ENCODE results near the gene TTC34. TPM values are rescaled to one million over a fixed set of nuclear protein-coding genes. Genes with fewer than 3 reads are reported as not detected.

The TTC34 gene
- total and polyA plus RNA-seq, 10 of the 15 experiments (the other 5 are each of a cell fraction or from before 2014, with no cell fraction given) = 0.03 to 0.49 (median 0.05) TPM; not detected in 2

- no peak for TF ChIP-seq ZBTB40 (IDR thresholded peaks at IDR 0.05; ENCODE audit: borderline replicate concordance)
- no peak for TF ChIP-seq MTA3 (IDR thresholded peaks at IDR 0.05; ENCODE audit: borderline replicate concordance, low read length)
- TF ChIP-seq NFIC (IDR thresholded peaks at IDR 0.05; ENCODE audit: low read depth, low read length) = no peak
- no peak for TF ChIP-seq SP1 (IDR thresholded peaks at IDR 0.05; ENCODE audit: low read depth, low read length)
- TF ChIP-seq IRF3 (IDR thresholded peaks at IDR 0.05) = no peak
- TF ChIP-seq TARDBP (IDR thresholded peaks at IDR 0.05; ENCODE audit: borderline replicate concordance) = no peak
- no peak for TF ChIP-seq NFYB (IDR thresholded peaks at IDR 0.05; ENCODE audit: insufficient read depth, low read depth, low read length)
Observed at GRCh38 chr1:2824999-2825398, 23.5 kb upstream of the TTC34 start (continued).

All from GM12878 (cell line).